Measurements from ENCODE around the gene DISP2. TPM values are rescaled to one million over a fixed set of nuclear protein-coding genes. Genes with fewer than 3 reads are reported as not detected.

DISP2 gene
- total RNA-seq, 1 donor from 2014 or later, result 0.76 TPM

- Mint-ChIP-seq H3K9me3 (no peaks in the 10 kb centered on the region), H3K4me1 (peaks cover 65% of the 10 kb centered on the region), H3K4me3 (peak within 1 kb of the TSS; percentile 50), H3K27me3 (ENCODE audit: low read depth) (no peaks in the 10 kb centered on the region), H3K27ac (peak within 1 kb of the TSS; percentile 97), H3K36me3 (no peaks in the 10 kb centered on the region)
- DNase-seq (ENCODE audit: low spot score in 2 of 2, unreplicated experiment in 2 of 2), result peak in 1 of 2 experiments; percentile 82
- no peak for TF ChIP-seq CTCF (IDR thresholded peaks at IDR 0.05; ENCODE audit: unreplicated experiment)
These were observed 17.1 kb upstream of the DISP2 start, which contains the start of gene CCDC9B for GRCh38 chr15:40340740-40341400. CCDC9B (minus strand) TSS chr15:40340939; CDS start chr15:40340819, 120 bp downstream.

- Mint-ChIP-seq H3K4me3 (no peak overlapping the region), H3K27me3 (ENCODE audit: low read depth) (no peaks in the 10 kb centered on the region), H3K36me3 (no peaks in the 10 kb centered on the region), H3K4me1 (peaks cover 59% of the 10 kb centered on the region), H3K27ac (peak overlapping the region; percentile 66), H3K9me3 (no peaks in the 10 kb centered on the region)
- no peak for DNase-seq (ENCODE audit: low spot score in 2 of 2, unreplicated experiment in 2 of 2)
- TF ChIP-seq CTCF (IDR thresholded peaks at IDR 0.05; ENCODE audit: unreplicated experiment), result no peak
These were observed 15.4 kb upstream of the DISP2 start for GRCh38 chr15:40342416-40343320.

GRCh38 chr15:40343512-40343911 is 14.5 kb upstream of the DISP2 start:
- H3K36me3 Mint-ChIP-seq, result no peaks in the 10 kb centered on the region
- peak overlapping the region; percentile 39 for H3K27ac Mint-ChIP-seq
- peaks cover 51% of the 10 kb centered on the region for H3K4me1 Mint-ChIP-seq
- no peak for TF ChIP-seq CTCF (IDR thresholded peaks at IDR 0.05; ENCODE audit: unreplicated experiment)
- DNase-seq (ENCODE audit: low spot score in 2 of 2, unreplicated experiment in 2 of 2), result no peak
- H3K9me3 Mint-ChIP-seq, result no peaks in the 10 kb centered on the region
- H3K4me3 Mint-ChIP-seq, result no peak overlapping the region
- H3K27me3 Mint-ChIP-seq (ENCODE audit: low read depth), result no peaks in the 10 kb centered on the region

- Mint-ChIP-seq H3K4me3 (no peak overlapping the region), H3K27me3 (ENCODE audit: low read depth) (no peaks in the 10 kb centered on the region), H3K36me3 (no peaks in the 10 kb centered on the region), H3K4me1 (peaks cover 44% of the 10 kb centered on the region), H3K9me3 (no peaks in the 10 kb centered on the region), H3K27ac (no peak overlapping the region)
- no peak for TF ChIP-seq CTCF (IDR thresholded peaks at IDR 0.05; ENCODE audit: unreplicated experiment)
- no peak for DNase-seq (ENCODE audit: low spot score in 2 of 2, unreplicated experiment in 2 of 2)
These were observed 13.8 kb upstream of the DISP2 start for GRCh38 chr15:40344217-40344616.

GRCh38 chr15:40344631-40345120 is 13.3 kb upstream of the DISP2 start:
- Mint-ChIP-seq H3K9me3 (no peaks in the 10 kb centered on the region), H3K4me3 (no peak overlapping the region), H3K36me3 (no peaks in the 10 kb centered on the region), H3K4me1 (peaks cover 39% of the 10 kb centered on the region), H3K27ac (no peak overlapping the region), H3K27me3 (ENCODE audit: low read depth) (no peaks in the 10 kb centered on the region)
- peak; percentile 52 for TF ChIP-seq CTCF (IDR thresholded peaks at IDR 0.05; ENCODE audit: unreplicated experiment)
- DNase-seq (ENCODE audit: low spot score in 2 of 2, unreplicated experiment in 2 of 2), result no peak
